C4-2B (cell line): ENCODE measurements around the gene EML3.

Source experiments
- H3K27ac ChIP-seq: fragments of 450-650 bp; 2 replicates; pipeline ENCODE4 v1.5.1; 2017
- ZFX ChIP-seq: fragments of 450-650 bp; IDR thresholded peaks from 2 replicates; pipeline ENCODE4 v1.6.1; 2017
- TF ChIP-seq, protein P1 (sequence below): fragments of 450-650 bp; conservative IDR thresholded peaks from 2 replicates; pipeline ENCODE4 v1.5.1; 2017; ENCODE audit warnings: mild to moderate bottlenecking

Gene EML3

GRCh38 chr11:62580959-62581715 is 31.4 kb downstream of the EML3 start:
- no peak overlapping the region for H3K27ac ChIP-seq
- TF ChIP-seq, protein P1, sequence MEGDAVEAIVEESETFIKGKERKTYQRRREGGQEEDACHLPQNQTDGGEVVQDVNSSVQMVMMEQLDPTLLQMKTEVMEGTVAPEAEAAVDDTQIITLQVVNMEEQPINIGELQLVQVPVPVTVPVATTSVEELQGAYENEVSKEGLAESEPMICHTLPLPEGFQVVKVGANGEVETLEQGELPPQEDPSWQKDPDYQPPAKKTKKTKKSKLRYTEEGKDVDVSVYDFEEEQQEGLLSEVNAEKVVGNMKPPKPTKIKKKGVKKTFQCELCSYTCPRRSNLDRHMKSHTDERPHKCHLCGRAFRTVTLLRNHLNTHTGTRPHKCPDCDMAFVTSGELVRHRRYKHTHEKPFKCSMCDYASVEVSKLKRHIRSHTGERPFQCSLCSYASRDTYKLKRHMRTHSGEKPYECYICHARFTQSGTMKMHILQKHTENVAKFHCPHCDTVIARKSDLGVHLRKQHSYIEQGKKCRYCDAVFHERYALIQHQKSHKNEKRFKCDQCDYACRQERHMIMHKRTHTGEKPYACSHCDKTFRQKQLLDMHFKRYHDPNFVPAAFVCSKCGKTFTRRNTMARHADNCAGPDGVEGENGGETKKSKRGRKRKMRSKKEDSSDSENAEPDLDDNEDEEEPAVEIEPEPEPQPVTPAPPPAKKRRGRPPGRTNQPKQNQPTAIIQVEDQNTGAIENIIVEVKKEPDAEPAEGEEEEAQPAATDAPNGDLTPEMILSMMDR = no peak
- no peak for TF ChIP-seq ZFX

DNA sequence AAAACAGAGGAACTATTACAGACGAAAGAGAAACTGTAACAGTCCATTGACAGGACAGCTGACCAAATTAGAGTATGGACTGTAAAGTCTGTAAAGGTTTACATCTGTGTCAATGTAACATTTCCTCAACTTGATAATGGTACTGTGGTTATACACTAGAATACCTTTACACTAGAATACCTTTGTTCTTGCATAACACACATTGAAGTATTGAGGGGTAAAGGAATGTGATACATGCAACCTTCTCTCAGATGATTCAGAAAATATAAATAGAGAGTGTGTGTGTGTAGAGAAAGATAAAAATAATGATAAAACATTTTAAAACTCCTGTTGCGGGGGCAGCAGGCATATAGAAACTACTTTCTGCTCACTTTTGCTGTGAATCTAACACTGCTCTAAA is 33.3 kb downstream of the EML3 start:
- TF ChIP-seq, protein P1 = no peak
- no peak for TF ChIP-seq ZFX
- H3K27ac ChIP-seq = no peak overlapping the region

DNA sequence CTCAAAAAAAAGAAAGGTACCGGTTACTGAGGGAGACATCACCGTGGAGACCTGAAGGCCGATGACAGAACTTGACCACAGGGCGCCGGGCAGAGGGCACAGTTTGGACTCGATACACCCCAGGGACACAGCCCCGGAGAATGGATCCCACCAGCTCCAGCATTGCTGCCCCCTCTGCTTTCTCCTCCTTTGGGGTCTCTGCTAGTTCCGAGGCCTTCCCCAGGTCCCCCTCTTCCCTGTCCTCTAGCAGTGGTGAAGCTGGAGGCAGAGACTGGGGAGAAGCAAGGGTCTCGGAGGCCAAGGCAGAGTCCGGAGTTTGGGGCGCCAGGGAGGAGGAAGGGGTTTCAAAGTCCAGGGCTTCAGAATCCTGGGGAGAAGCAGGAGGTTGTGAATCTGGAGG is 34.0 kb downstream of the EML3 start:
- no peak for TF ChIP-seq ZFX
- TF ChIP-seq, protein P1 = no peak
- H3K27ac ChIP-seq = no peak overlapping the region

DNA sequence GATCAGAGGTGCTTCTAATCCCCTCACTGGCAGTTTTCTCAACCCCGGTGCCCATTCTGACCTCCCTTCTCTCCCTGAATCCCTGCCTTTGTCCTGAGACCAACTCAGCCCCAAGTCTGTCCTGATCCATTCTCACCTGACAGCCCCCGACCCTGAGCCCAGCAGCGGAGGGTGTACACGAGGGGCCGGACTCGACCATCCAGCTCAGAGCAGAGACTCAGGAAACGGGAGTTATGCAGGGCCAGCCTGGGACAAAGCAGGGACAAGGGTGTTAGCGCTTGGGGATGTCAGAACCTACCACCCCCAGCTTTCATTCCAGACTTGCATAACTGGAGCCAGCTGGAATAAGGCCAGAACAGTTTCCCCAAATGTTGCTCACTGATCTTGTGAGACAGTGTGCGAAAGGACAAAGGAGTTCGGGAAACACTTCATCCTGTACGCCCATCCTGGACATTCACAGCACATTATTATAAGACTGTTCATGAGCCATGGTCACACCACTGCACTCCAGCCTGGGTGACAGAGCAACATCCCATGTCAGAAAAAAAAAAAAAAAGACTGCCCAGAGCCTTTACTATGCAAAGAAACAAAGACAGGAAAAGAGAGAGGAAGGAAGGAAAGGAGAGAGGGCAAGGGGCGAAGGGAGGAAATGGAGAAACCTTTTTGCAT is 35.4 kb downstream of the EML3 start:
- H3K27ac ChIP-seq = no peak overlapping the region
- TF ChIP-seq, protein P1 = no peak
- TF ChIP-seq ZFX = no peak

DNA sequence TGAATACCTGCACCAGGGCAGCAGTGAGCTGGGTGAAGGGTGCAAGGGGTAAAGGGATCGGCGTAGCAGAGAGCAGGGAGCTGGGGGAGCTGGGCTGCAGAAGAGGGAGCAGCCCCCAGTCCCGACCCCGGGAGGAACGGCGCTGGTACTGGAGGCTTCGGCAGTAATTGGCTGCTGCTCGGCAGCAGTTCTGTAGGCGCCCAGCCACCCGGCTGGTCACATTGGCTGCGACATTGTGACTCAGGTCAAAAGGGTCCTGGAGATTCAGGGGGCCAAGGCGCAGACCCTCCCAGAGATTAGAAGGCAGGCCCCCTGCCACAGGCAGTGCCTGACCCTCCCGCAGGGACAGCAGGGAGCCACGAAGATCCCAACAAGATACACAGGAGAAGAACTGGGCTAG is 36.7 kb downstream of the EML3 start:
- TF ChIP-seq ZFX = no peak
- TF ChIP-seq, protein P1 = no peak
- no peak overlapping the region; the same call in 1 of the 2 replicates for H3K27ac ChIP-seq

- TF ChIP-seq, protein P1 = no peak
- TF ChIP-seq ZFX = no peak
- peak overlapping the region; percentile 90 for H3K27ac ChIP-seq
These were observed 37.4 kb downstream of the EML3 start for GRCh38 chr11:62575156-62575555.

DNA sequence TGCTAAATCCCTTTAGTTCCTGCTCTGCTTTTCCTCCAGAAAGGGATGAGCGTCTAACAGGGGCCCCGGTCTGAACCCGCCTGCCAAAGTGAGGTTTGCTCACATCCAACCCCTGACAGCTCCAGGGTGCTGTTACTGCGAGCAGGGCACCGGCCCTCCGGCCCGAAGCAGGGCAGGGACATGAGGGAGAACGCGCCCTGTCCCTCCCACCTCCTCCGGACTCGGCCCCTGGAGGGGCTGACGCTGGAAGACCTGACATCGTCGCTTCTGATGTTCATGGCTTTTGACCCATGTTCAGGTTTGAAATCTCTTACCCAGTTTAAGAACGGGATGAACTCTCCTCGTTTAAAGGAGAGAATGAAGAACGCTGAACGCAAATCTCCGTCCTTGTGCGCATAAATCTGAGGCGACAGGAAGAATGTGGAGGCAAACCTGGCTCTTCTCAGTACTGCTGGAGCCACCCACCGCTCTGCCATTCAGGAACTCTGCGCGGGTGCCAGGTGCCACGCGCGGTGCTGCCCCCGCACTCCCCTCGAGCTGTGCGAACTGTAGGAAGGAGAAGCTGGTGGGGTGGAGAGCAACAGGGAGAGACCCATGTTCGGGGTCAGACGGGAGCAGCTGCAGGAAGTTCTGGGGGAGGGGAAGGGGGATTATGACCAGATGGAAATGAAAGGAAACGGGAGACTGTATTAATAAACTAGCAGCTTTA is 38.1 kb downstream of the EML3 start:
- H3K27ac ChIP-seq = peak overlapping the region; percentile 90
- TF ChIP-seq, protein P1 = no peak
- TF ChIP-seq ZFX = no peak
